GM23248 (cell line): Measurements from ENCODE around the gene BRME1. TPM values are rescaled to one million over a fixed set of nuclear protein-coding genes. Genes with fewer than 3 reads are reported as not detected.
A peak's percentile ranks its signal among the peaks of the same experiment; 100 is the strongest.

Experiments
- DNase-seq: peaks from one replicate; pipeline ENCODE4 v3.0.0-alpha.2; 2015
- H2AFZ ChIP-seq: fragments of 200-600 bp; sonication (generic); 2 replicates; pipeline ENCODE4 v1.6.1; 2016; ENCODE audit warnings: antibody characterized with exemption
- H3F3A ChIP-seq: fragments of 200-600 bp; sonication (generic); 2 replicates; pipeline ENCODE4 v1.6.1; 2016; ENCODE audit warnings: mild to moderate bottlenecking, antibody characterized with exemption, mixed run types; ENCODE audit not compliant: insufficient read depth
- H3K27ac ChIP-seq: fragments of 200-600 bp; sonication (generic); 2 replicates; pipeline ENCODE4 v1.5.1; 2016; ENCODE audit warnings: mild to moderate bottlenecking
- H3K27me3 ChIP-seq: fragments of 200-600 bp; sonication (generic); replicated peaks from 2 replicates; pipeline ENCODE4 v1.6.1; 2016; ENCODE audit warnings: mild to moderate bottlenecking; ENCODE audit not compliant: insufficient read depth
- H3K36me3 ChIP-seq: fragments of 200-600 bp; sonication (generic); 2 replicates; pipeline ENCODE4 v1.6.1; 2016; ENCODE audit warnings: low read depth, mild to moderate bottlenecking
- H3K4me1 ChIP-seq: fragments of 200-600 bp; sonication (generic); 2 replicates; pipeline ENCODE4 v1.6.1; 2016; ENCODE audit warnings: mild to moderate bottlenecking; ENCODE audit not compliant: insufficient read depth
- H3K4me2 ChIP-seq: fragments of 200-600 bp; sonication (generic); one replicate; pipeline ENCODE4 v1.6.1; 2016; ENCODE audit warnings: mild to moderate bottlenecking; ENCODE audit not compliant: unreplicated experiment
- H3K4me3 ChIP-seq: fragments of 200-600 bp; sonication (generic); 2 replicates; pipeline ENCODE4 v1.5.1; 2016; ENCODE audit warnings: mild to moderate bottlenecking
- H3K79me2 ChIP-seq: fragments of 200-600 bp; sonication (generic); 2 replicates; pipeline ENCODE4 v1.6.1; 2016; ENCODE audit warnings: mild to moderate bottlenecking; ENCODE audit not compliant: insufficient read depth
- H3K9ac ChIP-seq: fragments of 200-600 bp; sonication (generic); 2 replicates; pipeline ENCODE4 v1.6.1; 2016; ENCODE audit warnings: mild to moderate bottlenecking
- H3K9me2 ChIP-seq: fragments of 200-600 bp; sonication (generic); 2 replicates; pipeline ENCODE4 v1.6.1; 2016; ENCODE audit warnings: mixed run types, mild to moderate bottlenecking, moderate library complexity; ENCODE audit not compliant: insufficient read depth
- H3K9me3 ChIP-seq: fragments of 200-600 bp; sonication (generic); one replicate; pipeline ENCODE4 v1.6.1; 2017; ENCODE audit warnings: low read depth
- H4K20me1 ChIP-seq: fragments of 200-600 bp; sonication (generic); 2 replicates; pipeline ENCODE4 v1.6.0; 2016; ENCODE audit not compliant: insufficient read depth
- EZH2 ChIP-seq: fragments of 200-600 bp; sonication (generic); IDR thresholded peaks from 2 replicates; pipeline ENCODE4 v1.6.1; 2018; ENCODE audit warnings: antibody characterized with exemption, mild to moderate bottlenecking; ENCODE audit not compliant: insufficient read depth, poor library complexity, severe bottlenecking
- EZH2phosphoT487 ChIP-seq: fragments of 200-600 bp; sonication (generic); IDR thresholded peaks from 2 replicates; pipeline ENCODE4 v1.6.1; 2018; ENCODE audit warnings: antibody characterized with exemption, moderate library complexity, mild to moderate bottlenecking, low read depth; ENCODE audit not compliant: insufficient read depth
- WGBS, 2 experiments: methylation state at CpG; one replicate each; pipeline ENCODE4 v1.1.6; 2015 to 2017; ENCODE audit warnings: low lambda C conversion rate in 2 of 2, low coverage in 1 of 2; ENCODE audit errors: missing lambda C conversion rate in 2 of 2; 5-methylcytosine and 5-hydroxymethylcytosine counted together
- in situ Hi-C: fragments of 300-500 bp; cut with MboI; formaldehyde crosslinking; loops from 2 replicates; pipeline ENCODE4 v1.15.0; 2020
- polyA plus RNA-seq: library from polyadenylated mRNA; unstranded; fragments of >200 nt; fragmentation: Nextera tagmentation; extraction: Ambion mirVana; gene quantifications from 2 replicates; pipeline ENCODE4 v1.2.1, GENCODE V29; 2016
- total RNA-seq: library from RNA; depleted of rRNA; stranded (reverse); fragments of >200 nt; shearing (Covaris generic); gene quantifications from 2 replicates; pipeline ENCODE4 v1.2.3, GENCODE V29; 2014

Gene BRME1
- total and polyA plus RNA-seq, 2 experiments from 2014 or later, result 0.11 to 0.63 TPM

DNA sequence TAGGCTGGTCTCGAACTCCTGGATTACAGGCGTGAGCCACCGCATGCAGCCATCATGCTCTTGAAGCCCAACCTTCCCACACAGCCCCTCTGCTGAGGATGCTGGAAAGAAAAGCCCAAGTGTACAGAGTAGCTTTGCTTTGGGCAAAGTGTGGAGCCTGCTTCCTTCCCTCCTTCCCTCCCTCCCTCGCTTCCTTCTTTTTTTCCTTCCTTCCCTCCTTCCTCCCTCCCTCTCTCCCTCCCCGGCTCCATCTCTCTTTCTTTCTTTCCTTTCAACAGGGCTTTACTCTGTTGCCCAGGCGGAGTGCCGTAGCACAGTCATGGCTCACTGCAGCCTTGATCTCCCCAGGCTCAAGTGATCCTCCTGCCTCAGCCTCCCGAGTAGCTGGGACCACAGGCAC, 2.8 kb upstream of the BRME1 start:
- no peaks in the 10 kb centered on the region for H3K4me1 ChIP-seq
- H3K36me3 ChIP-seq, result peaks cover 5% of the 10 kb centered on the region; the same call in 1 of the 2 replicates
- no peaks in the 10 kb centered on the region for H3K27me3 ChIP-seq
- H4K20me1 ChIP-seq, result no peaks in the 10 kb centered on the region
- no peak overlapping the region for H2AFZ ChIP-seq
- no peak for TF ChIP-seq EZH2phosphoT487
- no peak for TF ChIP-seq EZH2
- no peaks in the 10 kb centered on the region for H3F3A ChIP-seq
- H3K27ac ChIP-seq, result no peak overlapping the region
- H3K79me2 ChIP-seq, result no peaks in the 10 kb centered on the region; the same call in 1 of the 2 replicates
- H3K9me3 ChIP-seq, result no peaks in the 10 kb centered on the region
- no peak overlapping the region for H3K4me2 ChIP-seq
- no peak overlapping the region for H3K9ac ChIP-seq
- in situ Hi-C loops, result no loop called here
- no peaks in the 10 kb centered on the region for H3K9me2 ChIP-seq
- H3K4me3 ChIP-seq, result no peak overlapping the region
- DNase-seq, result no peak
- 90 to 94% methylated on average over 6 to 8 of the region's 8 CpGs for WGBS, 2 experiments

DNA sequence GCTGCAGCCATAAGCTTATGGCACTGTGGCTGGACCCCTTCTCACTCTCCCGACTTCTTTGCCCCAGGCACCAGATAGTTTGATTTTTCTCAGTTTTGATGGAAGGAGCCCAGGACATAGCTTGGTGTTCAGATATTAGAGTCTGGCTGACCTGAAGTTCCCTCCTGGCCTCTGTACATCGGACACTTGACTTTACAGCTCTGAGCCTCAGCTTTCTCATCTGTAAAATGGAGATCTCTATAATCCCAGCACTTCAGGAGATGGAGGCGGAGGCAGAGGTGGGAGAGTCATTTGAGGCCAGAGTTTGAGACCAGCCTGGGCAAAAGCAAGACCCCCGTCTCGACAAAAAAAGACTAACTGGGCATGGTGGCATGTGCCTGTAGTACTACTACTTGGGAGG, 993 bp upstream of the BRME1 start:
- Histone ChIP-seq H3K9ac (peak overlapping the region; percentile 75), H3K27me3 (no peaks in the 10 kb centered on the region), H3K27ac (no peak overlapping the region), H3K9me2 (no peaks in the 10 kb centered on the region), H3F3A (no peaks in the 10 kb centered on the region), H4K20me1 (no peaks in the 10 kb centered on the region), H3K79me2 (no peaks in the 10 kb centered on the region; the same call in 1 of the 2 replicates), H3K4me2 (peak overlapping the region; percentile 89), H3K4me3 (peak overlapping the region; percentile 76), H3K36me3 (peaks cover 5% of the 10 kb centered on the region; the same call in 1 of the 2 replicates), H2AFZ (peak overlapping the region; percentile 95), H3K9me3 (no peaks in the 10 kb centered on the region), H3K4me1 (no peaks in the 10 kb centered on the region)
- DNase-seq, result no peak
- WGBS, 2 experiments, result 79% methylated on average over 5 of the region's 5 CpGs
- in situ Hi-C loops, result no loop called here
- TF ChIP-seq EZH2, result no peak
- no peak for TF ChIP-seq EZH2phosphoT487

DNA sequence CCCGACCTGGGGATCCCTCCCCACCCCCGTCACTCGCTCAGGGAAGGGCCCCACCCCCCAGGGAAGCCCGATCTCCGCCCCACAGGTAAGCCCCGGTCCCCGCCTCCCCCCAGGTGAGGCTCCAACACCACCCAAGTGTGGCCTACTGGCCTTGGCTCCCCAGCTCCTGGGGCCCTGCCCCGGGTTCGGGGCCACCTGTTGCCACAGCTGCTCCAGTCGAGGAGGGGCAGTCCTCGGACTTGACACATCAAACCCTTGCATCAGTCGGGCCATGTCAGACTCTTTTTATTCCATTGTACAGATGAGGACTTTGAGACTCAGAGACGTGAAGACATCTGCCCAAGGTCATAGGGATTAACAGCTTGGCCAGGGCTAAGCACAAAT, 596 bp upstream of the BRME1 start:
- in situ Hi-C loops, result no loop called here
- peak overlapping the region; percentile 95 for H2AFZ ChIP-seq
- no peak for TF ChIP-seq EZH2phosphoT487
- no peak for TF ChIP-seq EZH2

GRCh38 chr19:13902993-13903555, 2.8 kb downstream of the BRME1 start:
- H3K9me2 ChIP-seq, result no peaks in the 10 kb centered on the region
- peak; percentile 13 for DNase-seq
- H3K4me2 ChIP-seq, result no peak overlapping the region
- no peaks in the 10 kb centered on the region; the same call in 1 of the 2 replicates for H3K79me2 ChIP-seq
- in situ Hi-C loops, result no loop called here
- no peaks in the 10 kb centered on the region for H3K4me1 ChIP-seq
- TF ChIP-seq EZH2 (no peak), EZH2phosphoT487 (no peak)
- H3F3A ChIP-seq, result no peaks in the 10 kb centered on the region
- H2AFZ ChIP-seq, result no peak overlapping the region
- H3K27me3 ChIP-seq, result no peaks in the 10 kb centered on the region
- H3K27ac ChIP-seq, result no peak overlapping the region
- no peaks in the 10 kb centered on the region for H3K36me3 ChIP-seq
- H3K9ac ChIP-seq, result no peak overlapping the region
- H3K4me3 ChIP-seq, result no peak overlapping the region
- H4K20me1 ChIP-seq, result no peaks in the 10 kb centered on the region
- H3K9me3 ChIP-seq, result no peaks in the 10 kb centered on the region
- WGBS, 2 experiments, result 73 to 78% methylated on average over 4 of the region's 4 CpGs

More for the DNA sequence above, 596 bp upstream of the BRME1 start:
- Histone ChIP-seq H3F3A (no peaks in the 10 kb centered on the region), H3K4me2 (peak overlapping the region; percentile 89), H3K9ac (peak overlapping the region; percentile 75), H3K79me2 (no peaks in the 10 kb centered on the region; the same call in 1 of the 2 replicates), H3K27ac (no peak overlapping the region), H3K4me1 (no peaks in the 10 kb centered on the region), H3K4me3 (peak overlapping the region; percentile 76), H3K9me3 (no peaks in the 10 kb centered on the region), H3K36me3 (peaks cover 5% of the 10 kb centered on the region; the same call in 1 of the 2 replicates), H4K20me1 (no peaks in the 10 kb centered on the region), H3K27me3 (no peaks in the 10 kb centered on the region), H3K9me2 (no peaks in the 10 kb centered on the region)
- 1 to 3% methylated on average over 6 to 13 of the region's 13 CpGs for WGBS, 2 experiments
- DNase-seq, result peak; percentile 38
